ENCODE results near the gene RAD51B.
A peak's percentile ranks its signal among the peaks of the same experiment; 100 is the strongest.
"Not testable (repeated sequence)": the region's sequence is repeated elsewhere in the genome, so short reads cannot be mapped to it uniquely, and the experiment has no call there.

Gene RAD51B

DNA sequence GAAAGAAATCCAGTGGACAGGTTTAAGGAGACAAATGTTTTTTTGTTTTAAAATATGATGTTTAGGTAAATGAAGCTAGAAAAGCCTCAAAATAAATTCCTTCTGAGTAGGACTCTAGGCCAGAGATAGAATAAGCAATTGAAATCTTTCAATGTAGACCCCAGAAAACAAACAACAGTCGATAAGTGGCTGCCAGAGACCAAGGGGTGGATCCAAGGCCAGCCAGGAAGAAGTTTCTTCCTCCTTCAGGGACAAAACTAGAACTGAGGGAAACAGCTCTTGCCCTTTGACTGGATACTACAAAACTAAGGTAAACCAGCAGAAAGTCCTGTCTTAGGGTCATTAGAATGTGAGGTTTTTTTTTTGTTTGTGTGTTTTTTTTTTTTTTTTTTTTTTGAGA, 481.6 kb downstream of the RAD51B start:
- no peak for TF ChIP-seq CTCF (IDR thresholded peaks at IDR 0.05; ENCODE audit: insufficient read depth, low read depth, low read length, missing control alignments)
- no peak for DNase-seq (ENCODE audit: low read depth)
- H3K4me3 ChIP-seq (ENCODE audit: low read depth, low read length): no peak overlapping the region

- not testable (repeated sequence) for H3K4me3 ChIP-seq (ENCODE audit: low read depth, low read length); DNase-seq (ENCODE audit: low read depth)
Observed at GRCh38 chr14:68302938-68303337, 483.4 kb downstream of the RAD51B start.

- TF ChIP-seq CTCF (IDR thresholded peaks at IDR 0.05; ENCODE audit: insufficient read depth, low read depth, low read length, missing control alignments): no peak
- DNase-seq (ENCODE audit: low read depth): peak; percentile 88
- H3K4me3 ChIP-seq (ENCODE audit: low read depth, low read length): peak overlapping the region; percentile 42
Observed at GRCh38 chr14:68305738-68306137, 486.2 kb downstream of the RAD51B start.

DNA sequence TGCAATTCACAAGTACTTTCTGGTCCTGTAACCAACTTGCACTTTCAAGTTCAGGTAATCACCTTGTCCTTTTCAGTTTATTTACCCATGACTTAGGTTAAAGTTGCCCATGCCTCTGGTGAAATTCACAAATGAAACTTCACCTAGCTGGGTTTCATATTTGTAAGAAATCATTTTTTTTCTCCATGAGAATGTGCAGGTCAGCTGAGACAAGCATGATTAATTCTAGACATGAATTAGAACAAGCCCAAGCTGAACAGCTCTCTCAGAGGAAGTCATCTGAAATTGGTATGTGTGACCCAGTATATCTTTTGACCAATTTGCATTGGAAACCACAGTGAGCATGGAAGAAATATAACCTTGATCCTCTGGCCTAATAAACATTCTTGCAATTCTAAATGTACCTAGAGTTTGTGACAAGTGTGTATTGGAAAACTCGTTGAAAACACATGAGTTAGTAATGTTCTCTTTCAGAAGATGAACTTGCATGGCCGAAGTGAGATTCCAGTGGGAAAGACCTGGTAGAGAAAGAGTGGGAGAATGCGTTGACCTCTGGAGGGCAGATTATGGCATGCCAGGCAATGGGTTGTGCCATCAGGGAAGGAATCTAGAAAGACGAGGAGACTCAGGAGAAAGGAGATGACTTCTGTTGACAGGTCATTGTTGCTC, 486.8 kb downstream of the RAD51B start:
- DNase-seq (ENCODE audit: low read depth): peak; percentile 91
- H3K4me3 ChIP-seq (ENCODE audit: low read depth, low read length): peak overlapping the region; percentile 42
- TF ChIP-seq CTCF (IDR thresholded peaks at IDR 0.05; ENCODE audit: insufficient read depth, low read depth, low read length, missing control alignments): no peak

GRCh38 chr14:68306934-68307789, 487.6 kb downstream of the RAD51B start:
- H3K4me3 ChIP-seq (ENCODE audit: low read depth, low read length): no peak overlapping the region
- no peak for DNase-seq (ENCODE audit: low read depth)
- no peak for TF ChIP-seq CTCF (IDR thresholded peaks at IDR 0.05; ENCODE audit: insufficient read depth, low read depth, low read length, missing control alignments)

- no peak for TF ChIP-seq CTCF (IDR thresholded peaks at IDR 0.05; ENCODE audit: insufficient read depth, low read depth, low read length, missing control alignments)
- no peak for DNase-seq (ENCODE audit: low read depth)
Observed at GRCh38 chr14:68307790-68308168, 488.2 kb downstream of the RAD51B start.

DNA sequence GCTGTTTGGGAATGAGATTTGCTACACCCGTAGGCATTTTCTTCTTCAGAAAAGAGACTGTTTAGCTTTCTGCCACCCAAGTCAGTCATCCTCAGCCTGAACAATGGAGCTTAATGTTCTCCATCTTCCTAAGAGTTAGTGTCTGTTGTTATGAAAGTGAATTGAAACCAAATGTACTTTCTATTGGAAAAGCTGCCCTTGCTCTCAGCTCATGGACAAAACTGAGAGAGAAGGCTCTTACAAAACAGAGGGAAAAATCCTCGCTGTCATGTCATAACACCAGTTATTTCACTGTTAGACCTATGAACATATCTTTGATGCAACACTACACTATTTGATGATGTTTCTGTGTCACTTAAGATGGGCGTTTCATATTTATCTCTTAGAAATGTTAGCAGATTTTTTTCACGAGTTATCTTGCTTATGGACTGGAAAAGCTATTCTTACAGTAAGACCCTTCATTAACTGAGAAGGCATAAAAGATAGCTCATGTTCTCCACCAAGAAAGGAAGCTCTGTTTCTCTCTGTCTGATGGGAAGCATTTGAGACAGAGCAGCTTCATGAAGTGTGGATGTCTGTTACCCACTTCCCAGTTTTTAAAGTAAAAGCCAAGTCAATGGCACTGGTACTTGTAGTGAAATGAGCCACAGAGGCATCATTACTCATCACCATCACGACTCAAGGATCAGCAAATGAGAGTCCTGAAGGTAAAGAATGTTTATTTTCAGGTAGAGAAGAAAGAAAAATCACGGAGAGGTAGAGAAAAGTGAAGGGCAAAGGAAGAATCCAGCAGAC, 489.3 kb downstream of the RAD51B start:
- no peak for TF ChIP-seq CTCF (IDR thresholded peaks at IDR 0.05; ENCODE audit: insufficient read depth, low read depth, low read length, missing control alignments)
- DNase-seq (ENCODE audit: low read depth): peak; percentile 46
- H3K4me3 ChIP-seq (ENCODE audit: low read depth, low read length): no peak overlapping the region

More at GRCh38 chr14:68307790-68308168, 488.2 kb downstream of the RAD51B start:
- H3K4me3 ChIP-seq (ENCODE audit: low read depth, low read length): no peak overlapping the region

Data from GM12865 (cell line).